NCI-H146 treated with DMSO at 0.1 percent for 48 hours (cell line): ENCODE data around the gene RAD51D.
A peak's percentile ranks its signal among the peaks of the same experiment; 100 is the strongest.
"Not testable (repeated sequence)": the region's sequence is repeated elsewhere in the genome, so short reads cannot be mapped to it uniquely, and the experiment has no call there.

Experiments
- DNase-seq: peaks from one replicate; lab custom pipeline; 2025; ENCODE audit not compliant: unreplicated experiment; lab: John Stamatoyannopoulos, UW

The RAD51D gene

GRCh38 chr17:35069311-35069710 is 50.3 kb downstream of the RAD51D start:
- DNase-seq: no peak

GRCh38 chr17:35068249-35068648 is 51.4 kb downstream of the RAD51D start:
- no peak for DNase-seq

- no peak for DNase-seq
These were observed 53.8 kb downstream of the RAD51D start for GRCh38 chr17:35065880-35066279.

GRCh38 chr17:35064516-35065215 is 55.0 kb downstream of the RAD51D start:
- no peak for DNase-seq

GRCh38 chr17:35063514-35064223 is 56.0 kb downstream of the RAD51D start, which contains the start of gene RFFL:
Gene RFFL (minus strand): TSS chr17:35063707. CDS start chr17:35026553, 37,154 bp downstream.
- DNase-seq: peak; percentile 88

GRCh38 chr17:35062308-35062707 is 57.4 kb downstream of the RAD51D start:
- no peak for DNase-seq

- DNase-seq: no peak
These were observed 62.2 kb downstream of the RAD51D start for GRCh38 chr17:35057332-35057915.

GRCh38 chr17:35056013-35056412 is 63.6 kb downstream of the RAD51D start:
- DNase-seq: no peak

- DNase-seq: no peak
These were observed 66.5 kb downstream of the RAD51D start for GRCh38 chr17:35053204-35053603.

GRCh38 chr17:35052780-35053179 is 66.9 kb downstream of the RAD51D start:
- no peak for DNase-seq

- no peak for DNase-seq
These were observed 67.4 kb downstream of the RAD51D start for GRCh38 chr17:35052241-35052610.

- DNase-seq: no peak
These were observed 68.0 kb downstream of the RAD51D start for GRCh38 chr17:35051579-35052240.

- no peak for DNase-seq
These were observed 68.5 kb downstream of the RAD51D start for GRCh38 chr17:35051183-35051578.

- no peak for DNase-seq
These were observed 69.5 kb downstream of the RAD51D start for GRCh38 chr17:35050170-35050569.

- no peak for DNase-seq
These were observed 70.8 kb downstream of the RAD51D start for GRCh38 chr17:35048685-35049379.

- DNase-seq: no peak
These were observed 72.8 kb downstream of the RAD51D start for GRCh38 chr17:35046740-35047283.

- DNase-seq: no peak
These were observed 73.4 kb downstream of the RAD51D start for GRCh38 chr17:35046245-35046644.

GRCh38 chr17:35045458-35045979 is 74.1 kb downstream of the RAD51D start:
- not testable (repeated sequence) for DNase-seq

GRCh38 chr17:35044181-35044580 is 75.5 kb downstream of the RAD51D start:
- no peak for DNase-seq
